IMR-90 (cell line): ENCODE data around the gene ADGRD1. TPM values are rescaled to one million over a fixed set of nuclear protein-coding genes. Genes with fewer than 3 reads are reported as not detected.

Experiments
- ATAC-seq: fragments of 200-7000 bp; cut with Tn5 transposase; 2 replicates; pipeline ENCODE4 v1.9.1; 2020; ENCODE audit warnings: low read depth, mild to moderate bottlenecking, moderate library complexity
- BruUV-seq: library from RNA; stranded (reverse); fragments of 400-500 nt; replicated peaks from 2 replicates; lab custom pipeline; 2021; lab: Mats Ljungman, UMichigan
- CTCF ChIA-PET: fragments of 300-600 bp; formaldehyde crosslinking; extraction: SDS; loops from one replicate; lab custom pipeline; 2021; ENCODE audit warnings: antibody characterized with exemption; lab: Yijun Ruan, JAX
- POLR2A ChIA-PET: fragments of 300-600 bp; sonication (Branson Sonifier 250); formaldehyde crosslinking; loops from one replicate; lab custom pipeline; 2022; ENCODE audit warnings: antibody characterized with exemption; ENCODE audit not compliant: unreplicated experiment; lab: Charles Lee
- DNase-seq: peaks from one replicate; pipeline ENCODE4 v3.0.0; 2013
- H2AFZ ChIP-seq: replicated peaks from 2 replicates; pipeline ENCODE3; 2013; ENCODE audit warnings: low read length, mild to moderate bottlenecking; ENCODE audit not compliant: poor library complexity
- H2AK5ac ChIP-seq: 2 replicates; pipeline ENCODE4 v1.6.1; 2013; ENCODE audit warnings: low read depth, low read length, inconsistent platforms
- H2AK9ac ChIP-seq: replicated peaks from 2 replicates; pipeline ENCODE3; 2013; ENCODE audit warnings: mild to moderate bottlenecking, low read depth, low read length, moderate library complexity; ENCODE audit not compliant: poor library complexity
- H2BK120ac ChIP-seq: 2 replicates; pipeline ENCODE4 v1.6.1; 2013; ENCODE audit warnings: low read depth, low read length, inconsistent platforms
- H2BK15ac ChIP-seq: 3 replicates; pipeline ENCODE4 v1.6.1; 2013; ENCODE audit warnings: low read depth, low read length, inconsistent platforms
- H2BK20ac ChIP-seq: 2 replicates; pipeline ENCODE4 v1.6.1; 2013; ENCODE audit warnings: low read depth, mild to moderate bottlenecking, inconsistent platforms, low read length, moderate library complexity
- H2BK5ac ChIP-seq: 2 replicates; pipeline ENCODE4 v1.6.1; 2013; ENCODE audit warnings: mild to moderate bottlenecking, low read depth, low read length, inconsistent platforms; ENCODE audit not compliant: poor library complexity, severe bottlenecking
- H3K14ac ChIP-seq: replicated peaks from 2 replicates; pipeline ENCODE4 v1.6.1; 2013; ENCODE audit warnings: low read depth, low read length, inconsistent platforms
- H3K18ac ChIP-seq: 2 replicates; pipeline ENCODE4 v1.6.1; 2013; ENCODE audit warnings: low read depth, low read length, control low read depth
- H3K23ac ChIP-seq: 2 replicates; pipeline ENCODE4 v1.6.1; 2013; ENCODE audit warnings: low read depth, low read length, inconsistent platforms
- H3K27ac ChIP-seq: 2 replicates; pipeline ENCODE4 v1.5.1; 2013; ENCODE audit warnings: mild to moderate bottlenecking, control low read depth, low read length; ENCODE audit not compliant: insufficient read depth
- H3K27me3 ChIP-seq: 2 replicates; pipeline ENCODE4 v1.6.1; 2013; ENCODE audit warnings: low read length; ENCODE audit not compliant: control insufficient read depth, insufficient read depth
- H3K36me3 ChIP-seq: 2 replicates; pipeline ENCODE4 v1.6.1; 2013; ENCODE audit warnings: low read length, mixed read lengths; ENCODE audit not compliant: control insufficient read depth, insufficient read depth
- H3K4ac ChIP-seq: 2 replicates; pipeline ENCODE4 v1.6.1; 2013; ENCODE audit warnings: low read depth, low read length, inconsistent platforms
- H3K4me1 ChIP-seq: 2 replicates; pipeline ENCODE4 v1.6.1; 2013; ENCODE audit warnings: low read length, mixed read lengths; ENCODE audit not compliant: control insufficient read depth, insufficient read depth
- H3K4me2 ChIP-seq: 2 replicates; pipeline ENCODE4 v1.6.1; 2013; ENCODE audit warnings: low read depth, mild to moderate bottlenecking, control low read depth, low read length, moderate library complexity
- H3K4me3 ChIP-seq: 2 replicates; pipeline ENCODE4 v1.5.1; 2013; ENCODE audit warnings: low read depth, mild to moderate bottlenecking, control low read depth, low read length, moderate library complexity; ENCODE audit not compliant: insufficient read depth
- H3K56ac ChIP-seq: 2 replicates; pipeline ENCODE4 v1.6.1; 2013; ENCODE audit warnings: low read length, inconsistent platforms; ENCODE audit not compliant: insufficient read depth; ENCODE audit errors: extremely low read depth
- H3K79me1 ChIP-seq, 2 experiments: 2 replicates each; pipeline ENCODE4 v1.6.1; 2013; ENCODE audit warnings: low read length in 2 of 2, inconsistent platforms in 1 of 2, low read depth in 1 of 2
- H3K9ac ChIP-seq: 2 replicates; pipeline ENCODE4 v1.6.1; 2013; ENCODE audit warnings: low read depth, low read length, control low read depth
- H3K9me1 ChIP-seq: 2 replicates; pipeline ENCODE4 v1.6.1; 2013; ENCODE audit warnings: low read length, inconsistent platforms; ENCODE audit not compliant: insufficient read depth
- H3K9me3 ChIP-seq: 2 replicates; pipeline ENCODE4 v1.6.1; 2013; ENCODE audit warnings: low read length; ENCODE audit not compliant: control insufficient read depth, insufficient read depth
- H4K20me1 ChIP-seq: 2 replicates; pipeline ENCODE4 v1.6.1; 2013; ENCODE audit warnings: low read length, inconsistent platforms; ENCODE audit not compliant: insufficient read depth
- H4K5ac ChIP-seq: 2 replicates; pipeline ENCODE4 v1.6.1; 2013; ENCODE audit warnings: mild to moderate bottlenecking, low read depth, low read length, control low read depth
- H4K8ac ChIP-seq, 2 experiments: 2 replicates each; pipeline ENCODE4 v1.6.1; 2013; ENCODE audit warnings: low read depth in 2 of 2, low read length in 2 of 2, control low read depth in 1 of 2, inconsistent platforms in 1 of 2
- H4K91ac ChIP-seq: 2 replicates; pipeline ENCODE4 v1.6.1; 2013; ENCODE audit warnings: low read depth, low read length, inconsistent platforms; ENCODE audit not compliant: insufficient read depth
- BHLHE40 ChIP-seq: fragments of 150-350 bp; IDR thresholded peaks from 2 replicates; pipeline ENCODE4 v1.6.1; 2016; ENCODE audit warnings: mild to moderate bottlenecking, low read depth, low read length
- CEBPB ChIP-seq: IDR thresholded peaks from 2 replicates; pipeline ENCODE4 v1.6.1; 2012; ENCODE audit warnings: low read depth, low read length, improper control_type of control experiment
- MAZ ChIP-seq: IDR thresholded peaks from 2 replicates; pipeline ENCODE4 v1.6.1; 2012; ENCODE audit warnings: low read depth, mild to moderate bottlenecking, low read length, improper control_type of control experiment, moderate library complexity, borderline replicate concordance
- NFE2L2 ChIP-seq: fragments of 150-350 bp; IDR thresholded peaks from 2 replicates; pipeline ENCODE4 v1.6.1; 2016; ENCODE audit warnings: low read depth, mild to moderate bottlenecking, low read length
- POLR2A ChIP-seq: IDR thresholded peaks from 2 replicates; pipeline ENCODE4 v1.6.1; 2012; ENCODE audit warnings: mild to moderate bottlenecking, low read depth, low read length
- RAD21 ChIP-seq: IDR thresholded peaks from 2 replicates; pipeline ENCODE4 v1.6.1; 2012; ENCODE audit warnings: low read length, improper control_type of control experiment
- RFX5 ChIP-seq: IDR thresholded peaks from 2 replicates; pipeline ENCODE4 v1.8.0; 2012; ENCODE audit warnings: low read depth, mild to moderate bottlenecking, low read length, moderate library complexity
- SMC3 ChIP-seq: fragments of 150-350 bp; IDR thresholded peaks from 2 replicates; pipeline ENCODE4 v1.6.1; 2016; ENCODE audit warnings: low read depth, mild to moderate bottlenecking, antibody characterized with exemption, low read length, moderate library complexity
- WGBS, 2 experiments: methylation state at CpG; one replicate each; pipeline versions ENCODE4 v1.1.5 to v1.1.7; 2013; ENCODE audit warnings: missing lambda C conversion rate in 2 of 2; ENCODE audit not compliant: insufficient read length in 1 of 2; ENCODE audit errors: extremely low coverage in 2 of 2; 5-methylcytosine and 5-hydroxymethylcytosine counted together
- dilution Hi-C: fragments of 300-500 bp; cut with HindIII; formaldehyde crosslinking; loops from one replicate; pipeline ENCODE4 v1.14.3; 2018; ENCODE audit warnings: low sequenced_read_pairs; ENCODE audit not compliant: unreplicated experiment
- in situ Hi-C: fragments of 300-500 bp; cut with MboI; formaldehyde crosslinking; loops from 3 replicates; pipeline ENCODE4 v1.14.3; 2019; ENCODE audit warnings: low sequenced_read_pairs, inconsistent platforms, mixed read lengths
- intact Hi-C: fragments of 100-400 bp; cut with micrococcal nuclease; formaldehyde crosslinking; loops from 2 replicates; pipeline ENCODE4 v1.10.0; 2022
- polyA plus RNA-seq, 3 experiments: library from polyadenylated mRNA; depleted of rRNA; stranded (reverse); fragments of >200 nt; gene quantifications; 2 replicates each; pipeline ENCODE4 v1.2.3, GENCODE V29; 2012; ENCODE audit warnings: low replicate concordance in 1 of 3
- total RNA-seq: library from RNA; depleted of rRNA; stranded (reverse); fragments of >200 nt; gene quantifications from 2 replicates; pipeline ENCODE4 v1.2.3, GENCODE V29; 2012
- TF ChIP-seq, protein P1 (sequence below): conservative IDR thresholded peaks from 2 replicates; pipeline ENCODE4 v1.5.1; 2012; ENCODE audit warnings: mild to moderate bottlenecking, low read depth, low read length, improper control_type of control experiment
- TF ChIP-seq, protein P2 (sequence below): fragments of 150-350 bp; IDR thresholded peaks from 2 replicates; pipeline ENCODE4 v1.6.1; 2016; ENCODE audit warnings: low read depth, mild to moderate bottlenecking, low read length, moderate library complexity, borderline replicate concordance

Gene ADGRD1
- total and polyA plus RNA-seq, 2 of the 4 experiments (the other 2 are of a cell fraction) = not detected

DNA sequence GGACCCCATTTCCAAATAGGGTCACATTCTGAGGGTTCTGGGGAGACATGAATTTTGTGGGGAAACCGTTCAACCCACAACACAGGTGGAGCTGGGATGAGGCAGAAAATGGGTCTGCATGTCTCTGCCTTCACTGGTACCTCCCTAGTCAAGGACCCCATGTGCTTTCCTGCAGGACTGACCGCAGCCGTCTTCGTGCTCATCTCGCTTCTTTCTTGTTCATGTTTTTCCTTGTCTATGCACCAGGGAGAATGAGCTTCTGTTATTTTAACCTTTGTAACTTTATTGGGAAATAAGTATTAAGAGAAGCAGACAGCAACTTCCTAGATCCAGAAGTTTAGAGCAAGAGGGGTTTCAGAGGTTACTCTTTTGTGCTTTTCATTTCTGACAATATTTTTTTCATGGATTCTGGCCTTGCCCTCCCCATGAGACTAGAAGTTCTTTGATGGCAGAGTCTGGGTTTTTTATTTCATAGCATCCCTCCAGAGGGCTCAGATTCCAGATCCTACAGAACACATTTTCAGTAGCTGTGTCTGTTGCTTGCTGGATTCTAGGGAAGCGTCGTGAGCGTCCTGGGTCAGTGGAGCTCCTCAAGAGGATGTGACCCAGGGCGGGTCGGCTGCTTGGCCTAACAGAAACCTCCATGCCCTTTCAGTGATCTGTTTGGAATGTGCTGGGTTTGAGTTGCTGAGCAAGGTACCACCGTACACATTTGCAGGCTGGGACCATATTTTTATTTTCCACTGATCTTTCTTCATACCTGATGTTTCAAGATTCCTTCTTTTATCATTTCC lies 104.2 kb downstream of the ADGRD1 start:
- peaks cover 25% of the 10 kb centered on the region for H3K9me3 ChIP-seq
- no peak overlapping the region for H4K8ac ChIP-seq
- intact Hi-C loops = no loop called here
- H2AK5ac ChIP-seq = no peak overlapping the region
- no peak overlapping the region for H3K27ac ChIP-seq
- no peak overlapping the region for H4K91ac ChIP-seq
- no peak overlapping the region for H3K4me2 ChIP-seq
- TF ChIP-seq, protein P1, sequence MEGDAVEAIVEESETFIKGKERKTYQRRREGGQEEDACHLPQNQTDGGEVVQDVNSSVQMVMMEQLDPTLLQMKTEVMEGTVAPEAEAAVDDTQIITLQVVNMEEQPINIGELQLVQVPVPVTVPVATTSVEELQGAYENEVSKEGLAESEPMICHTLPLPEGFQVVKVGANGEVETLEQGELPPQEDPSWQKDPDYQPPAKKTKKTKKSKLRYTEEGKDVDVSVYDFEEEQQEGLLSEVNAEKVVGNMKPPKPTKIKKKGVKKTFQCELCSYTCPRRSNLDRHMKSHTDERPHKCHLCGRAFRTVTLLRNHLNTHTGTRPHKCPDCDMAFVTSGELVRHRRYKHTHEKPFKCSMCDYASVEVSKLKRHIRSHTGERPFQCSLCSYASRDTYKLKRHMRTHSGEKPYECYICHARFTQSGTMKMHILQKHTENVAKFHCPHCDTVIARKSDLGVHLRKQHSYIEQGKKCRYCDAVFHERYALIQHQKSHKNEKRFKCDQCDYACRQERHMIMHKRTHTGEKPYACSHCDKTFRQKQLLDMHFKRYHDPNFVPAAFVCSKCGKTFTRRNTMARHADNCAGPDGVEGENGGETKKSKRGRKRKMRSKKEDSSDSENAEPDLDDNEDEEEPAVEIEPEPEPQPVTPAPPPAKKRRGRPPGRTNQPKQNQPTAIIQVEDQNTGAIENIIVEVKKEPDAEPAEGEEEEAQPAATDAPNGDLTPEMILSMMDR = no peak
- no peak for TF ChIP-seq POLR2A
- TF ChIP-seq SMC3 = no peak
- TF ChIP-seq BHLHE40 = no peak
- TF ChIP-seq, protein P2, sequence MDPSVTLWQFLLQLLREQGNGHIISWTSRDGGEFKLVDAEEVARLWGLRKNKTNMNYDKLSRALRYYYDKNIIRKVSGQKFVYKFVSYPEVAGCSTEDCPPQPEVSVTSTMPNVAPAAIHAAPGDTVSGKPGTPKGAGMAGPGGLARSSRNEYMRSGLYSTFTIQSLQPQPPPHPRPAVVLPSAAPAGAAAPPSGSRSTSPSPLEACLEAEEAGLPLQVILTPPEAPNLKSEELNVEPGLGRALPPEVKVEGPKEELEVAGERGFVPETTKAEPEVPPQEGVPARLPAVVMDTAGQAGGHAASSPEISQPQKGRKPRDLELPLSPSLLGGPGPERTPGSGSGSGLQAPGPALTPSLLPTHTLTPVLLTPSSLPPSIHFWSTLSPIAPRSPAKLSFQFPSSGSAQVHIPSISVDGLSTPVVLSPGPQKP = no peak
- no peak for TF ChIP-seq RAD21
- TF ChIP-seq MAZ = no peak
- no peak for TF ChIP-seq NFE2L2
- no peak for TF ChIP-seq RFX5
- no peak for TF ChIP-seq CEBPB
- DNase-seq (no peak), ATAC-seq (no peak)
- no peaks in the 10 kb centered on the region for H3K4me1 ChIP-seq
- H4K5ac ChIP-seq = no peak overlapping the region
- H3K27me3 ChIP-seq = no peaks in the 10 kb centered on the region
- H3K79me1 ChIP-seq = no peaks in the 10 kb centered on the region
- H3K4me3 ChIP-seq = no peak overlapping the region
- ChIA-PET POLR2A (no interaction called here), CTCF (no interaction called here)
- WGBS, 2 experiments = no CpG with 5 or more reads among the region's 11 CpGs
- no peak overlapping the region for H2BK20ac ChIP-seq
- no peak overlapping the region for H3K4ac ChIP-seq
- no peak overlapping the region for H3K9ac ChIP-seq
- BruUV-seq = no TSS peak
- H2BK15ac ChIP-seq = no peak overlapping the region
- H3K23ac ChIP-seq = no peak overlapping the region
- H3K56ac ChIP-seq = no peak overlapping the region
- H3K36me3 ChIP-seq = no peaks in the 10 kb centered on the region
- no peak overlapping the region for H2BK5ac ChIP-seq
- no peak overlapping the region for H2BK120ac ChIP-seq
- H3K18ac ChIP-seq = no peak overlapping the region
- dilution Hi-C loops = no loop called here
- H4K20me1 ChIP-seq = no peaks in the 10 kb centered on the region
- in situ Hi-C loops = no loop called here
- H3K14ac ChIP-seq = no peak overlapping the region
- H2AFZ ChIP-seq = no peak overlapping the region
- H2AK9ac ChIP-seq = no peak overlapping the region
- no peaks in the 10 kb centered on the region for H3K9me1 ChIP-seq
